Eye (tissue), 1 donor: Measurements from ENCODE around the gene CSNK2B.
"Not testable (repeated sequence)": the region's sequence is repeated elsewhere in the genome, so short reads cannot be mapped to it uniquely, and the experiment has no call there.

ENCODE experiments used
- DNase-seq: peaks from one replicate; pipeline ENCODE4 v3.0.0-alpha.2; 2015

The CSNK2B gene

DNA sequence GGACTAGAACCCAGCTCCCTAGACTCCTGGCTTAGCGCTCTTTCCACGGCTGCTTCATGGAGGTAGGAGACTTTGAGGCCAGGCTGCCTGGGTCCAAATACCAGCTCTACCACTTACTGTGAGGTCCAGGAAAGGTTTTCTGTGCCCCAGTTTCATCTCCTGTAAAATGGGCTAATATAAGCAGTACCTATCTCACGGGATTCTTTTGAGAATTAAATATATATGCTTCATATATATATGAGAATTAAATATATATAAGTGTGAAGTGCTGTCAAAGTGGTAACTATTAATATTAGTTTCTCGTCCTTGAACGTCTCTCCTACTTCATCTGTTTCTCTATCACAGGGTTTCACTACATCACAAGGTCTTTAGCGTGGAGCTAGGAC is 25.2 kb downstream of the CSNK2B start:
- DNase-seq = no peak

DNA sequence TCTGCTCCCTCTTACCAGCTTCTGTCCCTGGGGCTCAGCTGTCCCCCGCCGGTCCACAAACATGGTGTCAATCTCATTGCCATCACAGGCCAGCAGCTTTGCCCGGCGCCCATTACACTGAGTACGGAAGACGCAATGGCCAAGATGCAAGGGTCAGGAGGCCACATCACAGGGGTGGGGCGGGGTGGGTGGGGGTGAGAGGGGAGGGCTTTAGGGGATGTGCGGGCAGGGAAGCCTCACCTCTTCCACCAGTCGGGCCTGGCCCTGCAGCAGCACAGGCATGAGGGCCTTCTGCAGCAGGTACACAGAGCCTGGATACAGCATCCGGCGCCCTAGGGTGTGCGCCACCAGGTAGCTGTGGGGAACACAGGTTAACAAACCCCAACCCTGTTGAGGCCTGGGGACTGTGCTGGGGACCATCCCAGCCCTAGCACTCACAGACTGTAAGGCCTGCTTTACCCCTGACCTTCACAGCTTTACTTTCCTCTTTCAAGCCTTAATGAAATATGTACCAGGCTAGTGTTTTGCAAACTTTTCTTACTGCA is 25.8 kb downstream of the CSNK2B start:
- DNase-seq = no peak

DNA sequence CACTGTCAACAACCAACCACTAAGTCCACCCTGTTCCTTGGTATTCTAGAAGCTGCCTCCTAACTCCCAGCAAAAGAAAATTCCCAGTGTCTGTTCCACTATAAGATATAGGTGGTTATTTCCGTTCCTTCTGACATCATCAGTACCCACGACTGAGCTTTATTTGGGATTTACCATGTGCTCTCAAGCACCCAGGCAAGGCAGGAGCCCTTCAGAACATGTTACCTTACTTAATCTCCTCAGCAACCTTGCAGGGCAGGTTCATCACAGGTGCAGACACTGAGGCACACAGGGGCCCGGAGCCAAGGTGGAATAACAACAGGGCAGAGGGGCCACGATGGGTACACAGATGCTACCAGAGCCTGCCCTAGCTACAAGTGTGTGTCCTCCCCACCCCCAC is 26.5 kb downstream of the CSNK2B start:
- no peak for DNase-seq

DNA sequence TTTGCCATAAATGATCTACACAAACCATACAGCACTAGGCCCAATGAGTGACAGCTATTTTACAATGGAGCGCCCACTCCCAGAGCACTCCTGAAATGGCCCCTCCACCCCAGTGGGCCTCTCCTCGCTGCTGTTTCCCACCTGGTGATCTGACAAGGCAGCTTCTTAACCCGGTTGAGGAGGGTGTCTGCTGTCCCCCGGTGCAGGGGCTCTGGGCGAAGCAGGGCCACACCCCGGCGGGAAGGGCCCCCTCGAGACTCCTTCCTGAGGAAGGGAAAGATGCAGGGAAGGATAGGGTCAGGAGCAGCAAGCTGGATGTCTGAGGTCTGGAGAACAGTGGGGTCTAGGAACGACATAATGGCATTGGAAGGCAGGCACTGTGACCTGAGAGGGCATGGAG is 27.0 kb downstream of the CSNK2B start:
- no peak for DNase-seq

DNA sequence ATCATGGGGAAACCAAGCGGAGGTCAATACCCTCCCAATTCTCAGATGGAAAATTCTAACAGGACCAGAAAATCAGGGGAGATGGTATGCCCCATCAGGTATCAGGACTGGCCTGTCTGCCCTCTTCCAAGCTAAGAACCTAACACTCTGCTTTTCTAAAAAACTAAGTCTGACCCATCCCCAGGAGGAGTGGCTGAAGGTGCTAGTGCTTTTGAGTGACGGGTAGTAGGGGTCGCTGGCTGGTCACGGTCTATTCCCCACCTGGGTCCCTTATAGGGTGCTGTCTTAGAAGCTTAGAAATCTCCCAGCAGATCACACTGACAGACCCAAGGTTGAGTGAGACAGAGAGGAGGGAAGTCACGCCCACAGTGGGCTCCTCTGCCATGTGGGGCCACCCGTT is 27.7 kb downstream of the CSNK2B start:
- DNase-seq = no peak

DNA sequence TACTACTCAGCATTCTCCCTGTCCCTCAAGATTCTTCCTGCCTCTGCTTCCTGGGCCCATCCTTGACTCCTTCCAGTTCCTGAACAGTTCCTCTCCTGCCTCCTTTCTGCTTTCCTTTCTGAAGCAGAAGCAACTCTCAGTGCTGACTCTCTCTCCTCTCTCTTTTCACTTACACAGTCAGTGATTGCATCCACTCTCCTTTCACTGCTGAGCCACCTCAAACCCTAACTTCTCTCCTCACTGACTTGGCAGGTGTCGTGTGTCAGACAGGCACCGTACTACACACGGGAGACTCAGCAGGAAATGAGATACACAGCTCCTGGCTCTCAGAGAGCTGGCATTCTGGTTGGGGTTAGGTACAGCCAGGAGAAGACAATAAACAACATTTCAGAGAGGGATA is 31.7 kb downstream of the CSNK2B start:
- no peak for DNase-seq

DNA sequence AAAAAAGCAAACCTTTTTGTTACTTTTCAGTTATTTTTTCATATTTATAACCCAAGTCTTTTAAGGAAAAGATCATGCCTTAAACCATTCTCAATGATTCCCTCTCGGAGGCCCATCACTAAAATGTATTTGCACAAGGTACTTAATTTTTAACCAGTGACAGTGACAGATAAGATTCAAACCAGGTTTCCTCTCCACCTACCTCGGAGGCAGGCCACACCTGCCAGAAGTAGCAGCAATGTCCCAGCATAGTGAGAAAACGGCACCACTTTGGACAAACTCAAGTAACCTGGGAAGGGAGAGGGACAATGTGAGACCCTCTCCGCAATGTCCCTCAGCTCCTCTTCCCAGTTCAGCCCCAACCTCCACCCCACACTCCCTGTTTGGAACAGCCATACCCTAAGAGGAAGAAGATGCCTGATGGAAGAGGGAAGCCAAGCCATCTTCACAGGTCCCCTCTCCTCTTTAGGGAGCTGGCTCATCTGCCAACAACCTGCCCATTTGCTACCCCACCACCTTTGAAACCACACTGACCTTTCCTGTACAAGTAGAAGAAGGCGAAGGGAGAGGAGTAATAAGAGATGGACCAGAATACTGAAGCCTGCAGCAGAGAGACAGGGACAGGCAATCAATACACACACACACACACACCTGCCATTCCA is 35.0 kb downstream of the CSNK2B start:
- DNase-seq = no peak

DNA sequence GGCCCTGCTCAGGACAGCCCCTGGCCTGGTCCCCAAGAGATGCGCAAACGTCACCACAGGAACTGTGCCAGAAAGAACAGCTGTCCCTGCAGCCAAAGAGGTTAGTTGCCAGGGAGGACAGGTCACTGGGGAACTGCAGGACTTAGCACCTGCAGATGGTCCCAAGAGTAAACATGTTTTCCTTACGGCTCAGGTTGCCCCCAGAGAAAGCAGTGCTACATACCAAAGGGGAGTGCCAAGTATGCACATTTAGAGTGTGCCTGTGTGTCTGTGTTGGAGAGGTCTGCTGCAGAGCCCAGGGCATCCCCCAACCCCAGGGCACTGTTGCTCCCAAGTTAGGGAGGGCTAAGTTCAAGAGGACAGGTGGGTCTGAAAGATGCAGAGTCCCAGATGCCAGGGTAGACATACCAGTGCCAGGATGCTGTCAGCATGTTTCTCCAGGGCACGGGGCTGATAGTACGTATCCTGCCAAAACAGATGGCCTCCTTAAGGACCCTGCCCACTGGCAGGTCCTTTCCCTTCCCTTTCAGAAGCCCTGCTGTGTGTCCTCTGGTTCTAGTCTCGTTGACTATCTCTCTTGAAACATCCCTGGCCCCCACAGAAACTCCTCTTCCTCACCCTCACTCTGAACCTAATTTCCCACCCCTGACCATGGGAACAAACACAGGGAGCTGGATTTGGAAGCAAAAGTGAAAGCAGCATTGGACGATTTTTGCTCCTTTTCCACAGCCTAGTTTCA is 36.0 kb downstream of the CSNK2B start:
- no peak for DNase-seq

DNA sequence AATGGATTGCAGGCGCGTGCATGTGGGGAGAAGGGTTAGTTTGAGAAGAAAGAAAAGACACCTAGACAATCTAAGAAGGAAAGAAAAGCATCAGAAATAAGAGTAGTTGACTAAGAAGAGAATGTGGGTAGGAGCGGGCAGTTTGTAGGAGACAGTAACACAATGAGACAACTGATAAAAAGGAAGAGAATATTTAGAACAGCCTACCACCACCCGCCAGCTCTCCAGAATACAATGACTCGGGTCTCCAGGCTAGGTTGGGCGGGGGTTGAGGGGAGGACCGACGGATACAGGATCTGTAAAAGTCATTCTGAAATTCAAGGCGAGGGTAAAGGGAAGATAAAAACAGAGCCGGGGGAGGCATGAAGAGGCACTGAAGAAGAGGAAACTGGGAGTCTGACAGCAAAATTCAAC is 36.5 kb downstream of the CSNK2B start:
- DNase-seq = no peak

DNA sequence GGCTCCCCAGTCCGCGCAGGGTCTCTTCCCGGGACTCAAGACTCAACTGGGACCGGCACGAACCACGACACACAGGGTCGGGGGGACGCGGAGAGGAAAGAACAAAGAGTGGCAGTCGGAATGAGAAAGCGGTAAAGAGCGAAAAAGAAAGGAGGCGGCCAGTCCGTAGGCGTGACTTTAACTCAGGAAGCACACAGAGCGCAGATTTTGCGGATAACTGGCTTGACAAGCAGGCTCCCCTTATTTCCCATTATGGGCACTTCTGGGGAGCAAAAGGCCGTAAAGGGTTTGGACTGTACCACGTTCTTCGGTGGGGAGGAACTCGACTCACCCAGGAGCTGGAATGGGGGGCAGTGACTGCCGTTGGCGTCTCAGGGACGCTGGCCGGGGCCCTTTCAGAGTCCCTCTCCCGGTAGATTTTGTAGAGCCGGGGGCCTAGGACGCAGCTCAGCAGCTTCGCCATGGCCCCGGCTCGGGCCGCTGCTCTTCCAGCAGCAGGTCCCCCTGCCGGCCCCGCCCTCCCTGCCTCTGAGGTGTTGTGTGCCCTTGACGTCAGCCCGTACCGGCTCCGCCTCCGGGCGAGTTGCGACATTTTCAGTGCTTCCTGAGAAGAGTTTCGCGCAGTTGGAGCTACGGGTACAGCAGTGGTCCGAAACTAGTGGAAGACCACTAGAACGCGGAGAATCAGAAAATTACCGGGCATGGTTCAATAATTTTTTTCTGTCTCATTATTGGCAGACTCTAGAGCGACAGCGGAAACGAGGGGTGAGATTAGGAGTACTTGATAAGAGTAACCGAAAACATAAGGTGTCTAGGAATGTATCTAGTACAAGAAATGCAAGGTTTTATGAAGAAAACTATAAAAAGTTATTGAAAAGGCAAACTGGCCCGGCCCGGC is 37.2 kb downstream of the CSNK2B start, which contains the start of gene ABHD16A:
ABHD16A (minus strand) TSS at position 506 of the 898 bp plus-strand sequence; CDS start at position 463, 43 bp downstream.
- DNase-seq = peak; percentile 99

DNA sequence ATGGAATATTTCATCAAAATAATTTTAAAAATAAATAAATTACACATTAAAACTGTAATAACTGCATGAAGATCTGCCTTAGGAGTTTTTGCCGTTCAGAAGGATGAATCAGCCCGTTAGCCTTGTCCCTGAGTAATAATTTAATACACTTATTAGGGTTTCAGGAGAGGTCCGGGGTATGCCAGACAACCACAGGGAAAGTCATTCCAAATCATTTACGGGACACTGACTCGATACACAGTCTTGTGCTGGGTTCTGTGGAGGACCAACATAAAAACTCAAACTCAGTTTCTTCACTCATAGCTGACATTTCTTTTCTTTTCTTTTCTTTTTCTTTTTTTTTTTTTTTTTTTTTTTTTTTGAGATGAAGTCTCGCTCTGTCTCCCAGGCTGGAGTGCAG is 40.1 kb downstream of the CSNK2B start:
- DNase-seq = peak; percentile 71

DNA sequence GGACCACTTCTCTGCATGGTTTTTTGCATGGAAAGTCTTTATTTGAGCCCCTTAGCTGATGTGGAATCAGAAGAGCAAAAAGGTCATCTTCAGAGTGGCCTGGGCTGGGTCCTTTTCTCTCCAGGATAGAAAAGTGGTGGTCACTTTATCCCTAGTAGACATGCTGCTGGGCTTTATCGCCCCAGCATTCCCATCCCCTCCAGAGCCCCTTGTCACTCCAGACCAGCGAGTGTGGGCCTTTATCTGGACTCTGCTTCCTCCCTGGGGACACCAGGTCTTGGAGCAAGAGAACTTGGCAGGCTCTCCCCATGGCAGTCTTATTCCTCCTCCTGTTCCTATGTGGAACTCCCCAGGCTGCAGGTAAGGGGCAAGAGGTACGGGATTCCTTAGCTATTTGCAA is 40.7 kb downstream of the CSNK2B start, which contains the start of gene LY6G6F:
LY6G6F (plus strand) TSS at position 268 of the 400 bp plus-strand sequence; CDS start at position 309, 41 bp downstream.
- DNase-seq = no peak

DNA sequence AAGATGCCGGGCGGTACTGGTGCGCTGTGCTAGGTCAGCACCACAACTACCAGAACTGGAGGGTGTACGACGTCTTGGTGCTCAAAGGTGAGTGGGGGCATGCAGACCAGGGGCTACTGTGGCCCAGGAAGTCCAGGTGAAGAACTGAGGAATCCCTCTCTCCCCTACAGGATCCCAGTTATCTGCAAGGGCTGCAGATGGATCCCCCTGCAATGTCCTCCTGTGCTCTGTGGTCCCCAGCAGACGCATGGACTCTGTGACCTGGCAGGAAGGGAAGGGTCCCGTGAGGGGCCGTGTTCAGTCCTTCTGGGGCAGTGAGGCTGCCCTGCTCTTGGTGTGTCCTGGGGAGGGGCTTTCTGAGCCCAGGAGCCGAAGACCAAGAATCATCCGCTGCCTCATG is 41.8 kb downstream of the CSNK2B start:
- DNase-seq = no peak

DNA sequence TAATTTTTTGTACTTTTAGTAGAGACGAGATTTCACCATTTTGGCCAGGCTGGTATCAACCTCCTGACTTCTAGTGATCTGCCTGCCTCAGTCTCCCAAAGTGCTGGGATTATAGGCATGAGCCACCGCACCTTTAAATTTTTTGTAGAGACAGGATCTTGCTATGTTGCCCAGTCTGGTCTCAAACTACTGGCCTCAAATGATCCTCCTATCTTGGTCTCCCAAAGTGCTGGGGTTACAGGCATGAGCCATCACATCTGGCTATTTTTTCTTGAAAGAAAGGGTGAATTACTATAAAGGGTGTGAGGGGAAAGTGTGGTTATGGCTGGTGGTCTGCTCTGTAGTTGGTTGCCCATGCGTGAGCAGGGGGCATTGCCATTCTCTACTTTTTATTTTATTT is 42.3 kb downstream of the CSNK2B start:
- no peak for DNase-seq

DNA sequence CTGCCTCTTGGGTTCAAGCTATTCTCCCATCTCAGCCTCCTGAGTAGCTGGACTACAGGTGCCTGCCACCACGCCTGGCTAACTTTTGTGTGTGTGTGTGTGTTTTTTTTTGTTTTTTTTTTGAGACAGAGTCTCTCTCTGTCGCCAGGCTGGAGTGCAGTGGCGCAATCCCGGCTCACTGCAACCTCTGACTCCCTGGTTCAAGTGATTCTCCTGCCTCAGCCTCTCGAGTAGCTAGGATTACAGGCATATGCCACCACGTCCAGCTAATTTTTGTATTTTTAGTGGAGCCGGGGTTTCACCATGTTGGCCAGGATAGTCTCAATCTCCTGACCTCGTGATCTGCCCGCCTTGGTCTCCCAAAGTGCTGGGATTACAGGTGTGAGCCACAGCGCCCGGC is 43.3 kb downstream of the CSNK2B start:
- DNase-seq = not testable (repeated sequence)

DNA sequence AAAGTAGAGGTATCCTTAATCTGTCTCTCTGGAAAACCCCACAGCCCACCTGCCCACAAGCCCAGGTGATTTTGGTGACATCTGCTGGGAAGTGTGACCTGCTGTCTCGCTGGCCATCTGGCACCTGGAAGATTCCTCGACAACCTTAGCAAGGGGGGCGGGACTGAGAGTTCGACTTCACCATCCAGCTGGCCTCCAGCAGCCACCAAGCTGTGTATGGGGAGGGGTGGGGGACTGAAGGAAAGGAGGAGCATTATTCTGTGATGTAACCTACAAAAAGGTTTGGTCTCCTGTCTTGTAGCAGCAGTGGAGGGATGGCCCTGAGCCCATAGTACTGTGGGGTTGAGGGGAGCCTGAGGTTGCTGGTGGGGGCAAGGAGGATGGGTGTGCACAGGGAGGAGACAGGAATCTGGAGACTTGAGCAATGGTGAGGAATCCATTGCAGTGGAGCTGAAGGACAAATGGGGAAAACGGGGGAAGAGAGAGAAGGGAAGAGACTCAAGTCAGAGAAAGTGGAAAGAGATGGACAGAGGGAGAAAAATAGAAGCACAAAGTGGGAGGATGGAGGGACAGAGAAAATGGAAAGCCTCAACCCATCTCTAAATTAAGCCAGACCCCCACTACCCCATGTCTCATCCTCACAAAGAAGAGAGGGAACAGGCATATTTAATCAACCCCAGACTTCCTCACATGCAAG is 44.8 kb downstream of the CSNK2B start:
- DNase-seq = no peak

DNA sequence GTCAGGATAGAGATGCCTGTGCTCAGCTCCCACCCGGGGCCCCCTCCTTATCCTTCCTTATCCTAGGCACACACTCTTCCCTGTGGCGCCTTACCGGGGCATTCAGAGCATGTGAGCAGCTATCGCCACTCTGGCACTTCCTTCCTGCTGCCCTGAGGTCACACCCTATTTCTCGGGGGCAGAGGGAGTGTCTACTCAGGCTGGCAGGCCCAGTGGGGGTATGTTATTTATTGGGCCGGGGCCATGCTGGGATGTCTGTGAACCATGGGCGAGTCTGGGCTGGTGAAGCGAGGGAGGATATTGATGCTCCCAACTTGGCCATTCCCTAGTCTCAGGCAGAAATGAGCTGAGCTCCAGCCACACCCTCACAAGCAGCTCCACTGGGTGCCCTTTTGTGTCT is 45.4 kb downstream of the CSNK2B start:
- DNase-seq = no peak

DNA sequence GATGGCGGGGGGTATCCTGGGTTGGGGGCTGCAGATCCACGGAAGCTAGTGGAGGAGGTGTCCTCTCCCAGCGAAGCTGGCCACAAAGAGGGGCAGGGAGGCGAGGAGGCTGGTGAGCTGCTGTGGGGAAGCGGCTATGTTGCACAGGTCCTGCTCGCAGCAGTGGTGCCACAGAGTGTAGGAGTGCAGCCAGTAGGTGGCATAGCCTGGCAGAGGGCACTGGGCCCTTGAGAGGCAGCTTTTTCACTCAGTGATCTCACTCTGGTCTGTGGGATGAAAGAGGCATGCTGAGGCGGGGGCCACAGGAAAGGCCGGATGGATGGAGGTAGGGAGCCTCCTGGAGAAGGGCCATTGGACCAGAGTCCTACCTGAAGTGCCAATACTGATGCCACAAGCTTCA is 46.4 kb downstream of the CSNK2B start:
- DNase-seq = no peak

DNA sequence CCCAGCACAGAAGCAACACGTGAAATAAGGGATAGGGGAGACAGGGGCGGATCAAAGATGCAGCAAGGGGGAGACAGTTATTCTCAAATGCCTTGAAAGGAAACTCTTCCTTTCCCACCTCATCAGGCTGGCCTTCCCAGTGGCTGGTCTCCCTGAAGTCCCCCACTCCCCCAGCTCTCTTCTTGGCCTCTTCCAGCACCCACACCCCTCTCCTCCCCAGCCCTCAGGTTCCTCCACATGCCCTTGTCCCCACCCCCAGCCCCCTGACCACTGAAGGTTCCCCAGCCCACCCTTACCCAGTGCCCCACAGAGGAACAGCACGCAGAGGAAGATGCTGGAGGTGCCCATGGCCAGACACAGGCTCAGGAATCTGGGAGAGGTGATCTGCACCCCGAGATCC is 47.6 kb downstream of the CSNK2B start:
- DNase-seq = no peak

DNA sequence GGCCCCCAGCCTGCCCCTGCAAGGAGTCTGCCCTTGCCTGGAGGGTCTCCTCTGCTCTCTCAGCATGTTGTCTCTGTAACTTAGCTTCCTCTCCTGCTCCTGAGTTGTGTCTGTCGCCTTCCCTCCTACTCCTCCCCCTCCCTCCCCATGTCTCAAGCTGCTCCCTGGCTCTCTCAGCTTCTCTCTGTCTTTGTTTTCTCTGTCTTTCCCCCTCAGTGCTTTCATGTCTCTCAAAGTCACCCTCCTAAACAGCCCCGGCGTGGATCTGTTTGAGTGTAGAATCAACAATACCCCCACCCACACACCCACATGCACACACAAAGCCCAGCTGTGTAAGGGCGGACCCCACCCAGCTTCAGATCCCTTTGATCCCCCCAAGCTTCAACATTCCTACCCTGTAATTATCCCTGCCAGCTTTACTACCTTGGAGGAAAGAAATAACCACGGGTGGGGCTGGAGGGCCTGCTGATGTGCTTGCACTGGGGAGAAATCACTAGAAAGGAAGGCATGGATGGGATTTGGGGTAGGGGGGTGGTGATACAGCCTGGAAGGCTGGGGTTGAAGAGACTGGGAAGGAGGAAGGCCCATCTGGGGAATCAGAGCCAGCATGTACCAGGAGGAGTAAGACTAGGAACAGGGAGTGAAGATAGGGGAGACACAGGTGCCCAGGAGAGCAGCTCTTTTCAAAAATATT is 48.3 kb downstream of the CSNK2B start:
- DNase-seq = peak; percentile 82

DNA sequence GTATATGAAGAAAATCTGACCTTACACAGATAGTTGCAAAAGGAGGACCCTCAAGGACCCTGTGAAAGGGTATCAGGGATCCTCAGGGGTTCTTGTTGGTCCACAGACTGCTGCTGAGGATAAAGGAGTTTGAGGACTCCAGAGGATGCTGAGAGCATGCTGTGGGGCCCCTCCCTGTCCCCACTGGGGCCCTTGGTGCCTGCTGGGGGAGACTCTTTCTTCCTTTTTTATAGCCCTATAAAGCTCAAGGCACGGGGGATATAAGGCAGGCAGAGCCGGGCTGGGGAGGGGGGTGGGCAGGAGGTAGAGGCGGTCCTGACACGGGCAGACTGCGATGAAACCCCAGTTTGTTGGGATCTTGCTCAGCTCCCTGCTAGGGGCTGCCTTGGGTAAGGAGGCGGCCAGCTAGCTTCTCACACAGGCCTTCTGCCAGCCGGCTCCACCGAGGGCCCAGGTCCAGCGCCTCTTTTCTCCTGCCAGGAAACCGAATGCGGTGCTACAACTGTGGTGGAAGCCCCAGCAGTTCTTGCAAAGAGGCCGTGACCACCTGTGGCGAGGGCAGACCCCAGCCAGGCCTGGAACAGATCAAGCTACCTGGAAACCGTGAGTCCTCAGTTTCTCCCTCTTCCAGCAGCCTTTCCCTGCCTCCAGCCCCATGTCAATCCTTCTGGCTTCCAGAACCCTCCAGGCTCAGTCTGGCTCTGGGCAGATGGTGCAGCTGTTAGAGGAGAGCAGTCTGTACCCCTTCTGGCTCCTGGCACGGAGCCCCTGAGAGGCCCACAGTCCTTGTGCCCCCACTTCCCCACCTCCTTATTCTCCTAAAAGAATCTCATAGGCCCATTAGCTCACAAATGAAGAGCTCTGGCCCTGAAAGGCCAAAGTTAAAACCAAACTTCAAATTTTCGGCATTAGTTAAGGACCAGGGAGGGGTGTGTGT is 49.4 kb downstream of the CSNK2B start, which contains the start of gene LY6G6D:
LY6G6D (plus strand) TSS at position 327 of the 937 bp plus-strand sequence; CDS start at position 335, 8 bp downstream.
- DNase-seq = no peak
